Panc1 (cell line): ENCODE results near the gene UAP1. TPM values are rescaled to one million over a fixed set of nuclear protein-coding genes. Genes with fewer than 3 reads are reported as not detected.
A peak's percentile ranks its signal among the peaks of the same experiment; 100 is the strongest.

Experiments used
- ATAC-seq: fragments of 200-7000 bp; cut with Tn5 transposase; 2 replicates; pipeline ENCODE4 v1.9.1; 2020; ENCODE audit warnings: mild to moderate bottlenecking, moderate library complexity
- BruUV-seq: library from RNA; stranded (reverse); fragments of 400-500 nt; replicated peaks from 2 replicates; lab custom pipeline; 2021; lab: Mats Ljungman, UMichigan
- CTCF ChIA-PET: fragments of 300-600 bp; sonication (Branson Sonifier 250); formaldehyde crosslinking; loops from one replicate; lab custom pipeline; 2022; ENCODE audit warnings: antibody characterized with exemption; lab: Charles Lee
- POLR2A ChIA-PET: fragments of 300-600 bp; sonication (Branson Sonifier 250); formaldehyde crosslinking; loops from one replicate; lab custom pipeline; 2022; ENCODE audit warnings: antibody characterized with exemption; lab: Charles Lee
- DNase-seq: peaks from one replicate; pipeline ENCODE4 v3.0.0-alpha.2; 2010; ENCODE audit warnings: low read depth, low spot score
- H3K27ac ChIP-seq: 2 replicates; pipeline ENCODE4 v1.5.1; 2011; ENCODE audit warnings: mild to moderate bottlenecking, low read length, inconsistent platforms
- H3K27me3 ChIP-seq: fragments of 200-500 bp; sonication (Bioruptor generic); 2 replicates; pipeline ENCODE4 v1.6.0; 2014; ENCODE audit warnings: low read length, inconsistent platforms; ENCODE audit not compliant: control insufficient read depth, insufficient read depth
- H3K36me3 ChIP-seq: fragments of 200-500 bp; sonication (Bioruptor generic); 2 replicates; pipeline ENCODE4 v1.5.1; 2014; ENCODE audit warnings: inconsistent platforms, mild to moderate bottlenecking, low read length, moderate library complexity; ENCODE audit not compliant: control insufficient read depth, insufficient read depth
- H3K4me1 ChIP-seq: 2 replicates; pipeline ENCODE4 v1.5.1; 2011; ENCODE audit warnings: inconsistent platforms, mild to moderate bottlenecking, low read length, moderate library complexity; ENCODE audit not compliant: control insufficient read depth, insufficient read depth
- H3K4me3 ChIP-seq, 2 experiments: 2 replicates each; pipeline ENCODE4 v1.5.1; 2011 to 2012; ENCODE audit warnings: low read depth in 2 of 2, low read length in 2 of 2, mild to moderate bottlenecking in 2 of 2, inconsistent platforms in 1 of 2, moderate library complexity in 1 of 2
- H3K9me3 ChIP-seq: fragments of 200-500 bp; sonication (Bioruptor generic); 2 replicates; pipeline ENCODE4 v1.5.1; 2014; ENCODE audit warnings: low read depth, mild to moderate bottlenecking, inconsistent platforms, low read length, moderate library complexity; ENCODE audit not compliant: control insufficient read depth, insufficient read depth
- CTCF ChIP-seq: fragments of 450-650 bp; IDR thresholded peaks from 2 replicates; pipeline ENCODE4 v1.5.1; 2017; ENCODE audit warnings: mild to moderate bottlenecking
- POLR2AphosphoS5 ChIP-seq: IDR thresholded peaks from 2 replicates; pipeline ENCODE4 v1.6.1; 2012; ENCODE audit warnings: mild to moderate bottlenecking, low read depth, low read length, moderate library complexity
- REST ChIP-seq, 2 experiments: IDR thresholded peaks; 2 replicates each; pipeline ENCODE4 v1.6.1; 2011 to 2012; ENCODE audit warnings: low read depth in 2 of 2, control low read depth in 1 of 2, low read length in 1 of 2, mild to moderate bottlenecking in 1 of 2, moderate library complexity in 1 of 2; ENCODE audit not compliant: insufficient read depth in 1 of 2
- SIN3A ChIP-seq: IDR thresholded peaks from 2 replicates; pipeline ENCODE4 v1.6.1; 2012; ENCODE audit warnings: low read depth, mild to moderate bottlenecking, low read length, moderate library complexity, borderline replicate concordance; ENCODE audit not compliant: insufficient read depth
- TCF7L2 ChIP-seq: IDR thresholded peaks from 2 replicates; pipeline ENCODE4 v1.6.1; 2011; ENCODE audit warnings: mild to moderate bottlenecking, low read depth, low read length, inconsistent platforms
- in situ Hi-C: cut with HindIII; loops from 2 replicates; pipeline ENCODE4 v1.10.0; 2016; ENCODE audit warnings: low sequenced_read_pairs, low pct_unique_long_range_greater_than_20kb
- intact Hi-C: fragments of 100-400 bp; cut with micrococcal nuclease; formaldehyde crosslinking; loops from one replicate; pipeline ENCODE4 v1.10.0; 2022; ENCODE audit not compliant: unreplicated experiment
- total RNA-seq: library from RNA; stranded (reverse); gene quantifications from one replicate; pipeline ENCODE4 v1.2.1, GENCODE V29; 2021; ENCODE audit not compliant: unreplicated experiment

UAP1 gene
- total RNA-seq, 1 experiment from 2014 or later = 97.7 TPM

GRCh38 chr1:162631546-162632191 lies 70.1 kb downstream of the UAP1 start:
- Histone ChIP-seq H3K9me3 (no peaks in the 10 kb centered on the region), H3K27ac (no peak overlapping the region), H3K4me3 (peak overlapping the region in 1 of 2 experiments; percentile 37; a peak in 1 of 4 replicates), H3K36me3 (no peaks in the 10 kb centered on the region), H3K4me1 (0 out of 2 replicates have a peak, but pooled peaks cover under 1% of the 10 kb centered on the region), H3K27me3 (no peaks in the 10 kb centered on the region)
- POLR2A ChIA-PET = no interaction called here
- TF ChIP-seq CTCF (no peak), SIN3A (no peak), TCF7L2 (no peak), REST (IDR thresholded peaks at IDR 0.05; ENCODE audit: insufficient read depth in 1 of 2, low read depth in 2 of 2, low read length in 1 of 2) (no peak), POLR2AphosphoS5 (no peak)
- DNase-seq = no peak
- CTCF ChIA-PET = interaction anchor here (0.7 kb wide), 1 partner anchor 369 kb away, joined by 3 read pairs; no protein-coding TSS in a partner anchor
- no peak for ATAC-seq
- in situ Hi-C loops = no loop called here
- intact Hi-C loops = no loop called here
- BruUV-seq = no TSS peak

- no peak for TF ChIP-seq TCF7L2
- TF ChIP-seq SIN3A = no peak
- no peak for TF ChIP-seq POLR2AphosphoS5
- TF ChIP-seq REST (IDR thresholded peaks at IDR 0.05; ENCODE audit: insufficient read depth in 1 of 2, low read depth in 2 of 2, low read length in 1 of 2) = no peak
- no peak for TF ChIP-seq CTCF
- intact Hi-C loops = no loop called here
- no TSS peak for BruUV-seq
- Histone ChIP-seq H3K36me3 (no peaks in the 10 kb centered on the region), H3K4me1 (no peaks in the 10 kb centered on the region), H3K9me3 (no peaks in the 10 kb centered on the region), H3K27ac (no peak within 1 kb of the TSS), H3K27me3 (no peaks in the 10 kb centered on the region), H3K4me3 (peak within 1 kb of the TSS; percentile 37 to 40; a peak in 3 of 4 replicates)
- no peak for ATAC-seq
- in situ Hi-C loops = no loop called here
- no peak for DNase-seq
- CTCF ChIA-PET = no interaction called here
- POLR2A ChIA-PET = no interaction called here
Observed at GRCh38 chr1:162632217-162632666, 70.7 kb downstream of the UAP1 start, which contains the start of gene DDR2. TSS of gene DDR2 (plus strand) at chr1:162632464. CDS start at chr1:162719064, 86,600 bp downstream.
